RWPE1 (cell line): Measurements from ENCODE around the gene KIF3B.

Source experiments
- CTCF ChIA-PET: fragments of 350-600 bp; sonication (Branson Sonifier 250); formaldehyde crosslinking; extraction: SDS; loops from one replicate; lab custom pipeline; 2021; lab: Yijun Ruan, JAX
- POLR2A ChIA-PET: fragments of 400-600 bp; formaldehyde crosslinking; extraction: SDS; loops from one replicate; lab custom pipeline; 2020; ENCODE audit warnings: antibody characterized with exemption; ENCODE audit not compliant: low non-redundant PET; lab: Yijun Ruan, JAX
- DNase-seq: peaks from one replicate; pipeline ENCODE4 v3.0.0; 2012; ENCODE audit warnings: low spot score
- H3K27ac ChIP-seq: fragments of 450-650 bp; 2 replicates; pipeline ENCODE4 v1.5.1; 2017
- CTCF ChIP-seq: fragments of 450-650 bp; conservative IDR thresholded peaks from 2 replicates; pipeline ENCODE4 v1.5.1; 2017; ENCODE audit warnings: low read depth, mild to moderate bottlenecking

KIF3B gene

GRCh38 chr20:32359633-32360332 lies 82.3 kb downstream of the KIF3B start:
- POLR2A ChIA-PET: no interaction called here
- peak overlapping the region; percentile 95 for H3K27ac ChIP-seq
- CTCF ChIA-PET: interaction anchor here (0.6 to 1.0 kb wide), 3 partner anchors 125 to 1258 kb away, joined by 3 to 6 read pairs (median 5); no protein-coding TSS in a partner anchor
- no peak for TF ChIP-seq CTCF
- no peak for DNase-seq

- ChIA-PET POLR2A (no interaction called here), CTCF (interaction anchor here (0.6 kb wide), 1 partner anchor 1258 kb away, joined by 3 read pairs; no protein-coding TSS in a partner anchor)
- no peak for DNase-seq
- H3K27ac ChIP-seq: no peak overlapping the region
- TF ChIP-seq CTCF: no peak
These were observed 82.8 kb downstream of the KIF3B start for GRCh38 chr20:32360333-32360634.

- no peak for TF ChIP-seq CTCF
- ChIA-PET CTCF (interaction anchor here (0.5 to 0.7 kb wide), 3 partner anchors 24 to 568 kb away, joined by 3 to 4 read pairs (median 3); no protein-coding TSS in a partner anchor), POLR2A (no interaction called here)
- no peak for DNase-seq
- no peak overlapping the region for H3K27ac ChIP-seq
These were observed 85.5 kb downstream of the KIF3B start for GRCh38 chr20:32362901-32363364.

- CTCF ChIA-PET: interaction anchor here (0.5 to 0.7 kb wide), 4 partner anchors 23 to 568 kb away, joined by 3 to 6 read pairs (median 4); no protein-coding TSS in a partner anchor
- POLR2A ChIA-PET: no interaction called here
- DNase-seq: no peak
- no peak for TF ChIP-seq CTCF
- no peak overlapping the region for H3K27ac ChIP-seq
These were observed 86.0 kb downstream of the KIF3B start for GRCh38 chr20:32363492-32363891.

- ChIA-PET POLR2A (interaction anchor here (0.5 kb wide), 1 partner anchor 13 kb away, joined by 4 read pairs; no protein-coding TSS in a partner anchor), CTCF (interaction anchor here (0.7 to 1.1 kb wide), 2 partner anchors 35 to 244 kb away, joined by 3 read pairs; no protein-coding TSS in a partner anchor)
- peak overlapping the region; percentile 10 for H3K27ac ChIP-seq
- TF ChIP-seq CTCF: no peak
- DNase-seq: no peak
These were observed 87.2 kb downstream of the KIF3B start for GRCh38 chr20:32364554-32365208.

- TF ChIP-seq CTCF: no peak
- CTCF ChIA-PET: interaction anchor here (0.6 to 0.7 kb wide), 2 partner anchors 245 to 955 kb away, joined by 3 to 4 read pairs; no protein-coding TSS in a partner anchor
- no peak for DNase-seq
- POLR2A ChIA-PET: no interaction called here
- no peak overlapping the region for H3K27ac ChIP-seq
These were observed 88.1 kb downstream of the KIF3B start for GRCh38 chr20:32365564-32365963.
